Measurements from ENCODE around the gene HASPIN.

DNA sequence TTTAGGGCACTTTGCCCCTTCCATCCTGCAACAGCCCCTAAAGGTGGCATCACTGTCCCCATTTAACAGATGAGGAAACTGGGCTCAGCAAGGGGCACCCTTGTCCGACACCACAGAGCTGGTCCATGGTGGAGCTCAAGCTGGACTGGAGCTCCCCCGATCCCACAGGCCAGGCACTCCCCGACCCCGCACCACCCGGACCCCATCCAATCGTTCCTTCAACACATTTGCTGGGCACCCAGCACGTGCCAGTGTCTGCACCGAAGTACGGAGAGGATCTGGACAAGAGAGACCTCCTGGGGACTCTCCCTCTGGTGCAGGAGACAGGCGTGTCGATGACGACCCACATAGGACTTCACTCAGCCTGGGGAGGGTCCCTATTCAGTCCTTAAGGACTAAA is 41.7 kb upstream of the HASPIN start:
- TF ChIP-seq, protein P1, sequence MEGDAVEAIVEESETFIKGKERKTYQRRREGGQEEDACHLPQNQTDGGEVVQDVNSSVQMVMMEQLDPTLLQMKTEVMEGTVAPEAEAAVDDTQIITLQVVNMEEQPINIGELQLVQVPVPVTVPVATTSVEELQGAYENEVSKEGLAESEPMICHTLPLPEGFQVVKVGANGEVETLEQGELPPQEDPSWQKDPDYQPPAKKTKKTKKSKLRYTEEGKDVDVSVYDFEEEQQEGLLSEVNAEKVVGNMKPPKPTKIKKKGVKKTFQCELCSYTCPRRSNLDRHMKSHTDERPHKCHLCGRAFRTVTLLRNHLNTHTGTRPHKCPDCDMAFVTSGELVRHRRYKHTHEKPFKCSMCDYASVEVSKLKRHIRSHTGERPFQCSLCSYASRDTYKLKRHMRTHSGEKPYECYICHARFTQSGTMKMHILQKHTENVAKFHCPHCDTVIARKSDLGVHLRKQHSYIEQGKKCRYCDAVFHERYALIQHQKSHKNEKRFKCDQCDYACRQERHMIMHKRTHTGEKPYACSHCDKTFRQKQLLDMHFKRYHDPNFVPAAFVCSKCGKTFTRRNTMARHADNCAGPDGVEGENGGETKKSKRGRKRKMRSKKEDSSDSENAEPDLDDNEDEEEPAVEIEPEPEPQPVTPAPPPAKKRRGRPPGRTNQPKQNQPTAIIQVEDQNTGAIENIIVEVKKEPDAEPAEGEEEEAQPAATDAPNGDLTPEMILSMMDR (IDR thresholded peaks at IDR 0.05): no peak
- no peak for TF ChIP-seq POLR2A (IDR thresholded peaks at IDR 0.05)

Data from esophagus squamous epithelium (tissue), 4 donors.